HepG2 (cell line): ENCODE results near the gene EPG5. TPM values are rescaled to one million over a fixed set of nuclear protein-coding genes. Genes with fewer than 3 reads are reported as not detected.

ENCODE experiments used
- ATAC-seq: fragments of 200-7000 bp; cut with Tn5 transposase; 3 replicates; pipeline ENCODE4 v1.9.1; 2020; ENCODE audit warnings: mild to moderate bottlenecking, moderate library complexity
- BruUV-seq: library from RNA; stranded (reverse); fragments of 400-500 nt; replicated peaks from 2 replicates; lab custom pipeline; 2021; lab: Mats Ljungman, UMichigan
- CTCF ChIA-PET: fragments of 300-600 bp; formaldehyde crosslinking; extraction: SDS; loops from one replicate; lab custom pipeline; 2021; ENCODE audit warnings: low total read pairs, inconsistent platforms, low intra/inter-chr PET ratio; lab: Yijun Ruan, JAX
- POLR2A ChIA-PET: fragments of 350-600 bp; sonication (Branson Sonifier 250); formaldehyde crosslinking; loops from one replicate; lab custom pipeline; 2020; ENCODE audit warnings: antibody characterized with exemption, inconsistent platforms; lab: Yijun Ruan, JAX
- DNase-seq: peaks from one replicate; pipeline ENCODE4 v3.0.0-alpha.2; 2015; ENCODE audit warnings: low spot score
- FAIRE-seq: peaks from 3 replicates; lab custom pipeline; 2011; peaks lifted over from hg19 to GRCh38; lab: Jason Lieb, UNC
- H2AFZ ChIP-seq: one replicate; pipeline ENCODE4 v1.6.1; 2011; ENCODE audit warnings: low read length, inconsistent platforms
- H3K27ac ChIP-seq: fragments of 300-600 bp; 3 replicates; pipeline ENCODE4 v1.8.0; 2011; ENCODE audit warnings: mixed run types, mild to moderate bottlenecking, mixed read lengths, low read length, inconsistent platforms; ENCODE audit not compliant: insufficient read depth; ENCODE audit errors: extremely low read length
- H3K27me3 ChIP-seq, 2 experiments: fragments of 200-600 bp in 1 of 2; 2 replicates in 1 of 2; 3 replicates in 1 of 2; pipeline versions ENCODE4 v1.6.0 to v1.8.0; 2011; ENCODE audit warnings: low read length in 2 of 2, mild to moderate bottlenecking in 2 of 2, moderate library complexity in 2 of 2, inconsistent platforms in 1 of 2; ENCODE audit not compliant: insufficient read depth in 2 of 2, control insufficient read depth in 1 of 2
- H3K36me3 ChIP-seq, 2 experiments: fragments of 200-600 bp in 1 of 2; replicated peaks in 1 of 2; 2 replicates in 1 of 2; 3 replicates in 1 of 2; pipeline versions ENCODE4 v1.5.1 to v1.8.0; 2011; ENCODE audit warnings: low read length in 2 of 2, inconsistent platforms in 1 of 2; ENCODE audit not compliant: insufficient read depth in 2 of 2, control insufficient read depth in 1 of 2
- H3K4me1 ChIP-seq: 2 replicates; pipeline ENCODE4 v1.5.1; 2012; ENCODE audit warnings: low read length, inconsistent platforms; ENCODE audit not compliant: insufficient read depth
- H3K4me2 ChIP-seq: 2 replicates; pipeline ENCODE4 v1.6.0; 2011; ENCODE audit warnings: low read depth, low read length, inconsistent platforms
- H3K4me3 ChIP-seq, 3 experiments: fragments of 200-600 bp in 1 of 3; sonication (generic), shearing (Covaris generic) in 1 of 3; replicated peaks in 1 of 3; 2 replicates each; pipeline ENCODE4 v1.5.1; 2011 to 2016; ENCODE audit warnings: low read length in 3 of 3, inconsistent platforms in 2 of 3, low read depth in 2 of 3, mild to moderate bottlenecking in 2 of 3, control low read depth in 1 of 3, mixed read lengths in 1 of 3; ENCODE audit not compliant: insufficient read depth in 1 of 3
- H3K79me2 ChIP-seq: one replicate; pipeline ENCODE4 v1.6.1; 2011; ENCODE audit warnings: low read length, inconsistent platforms; ENCODE audit not compliant: insufficient read depth
- H3K9ac ChIP-seq: 2 replicates; pipeline ENCODE4 v1.6.0; 2011; ENCODE audit warnings: mild to moderate bottlenecking, low read depth, low read length, inconsistent platforms; ENCODE audit not compliant: insufficient read depth
- H3K9me3 ChIP-seq: 2 replicates; pipeline ENCODE4 v1.5.1; 2012; ENCODE audit warnings: mild to moderate bottlenecking, low read length
- H4K20me1 ChIP-seq: 2 replicates; pipeline ENCODE4 v1.6.0; 2011; ENCODE audit warnings: inconsistent platforms, mild to moderate bottlenecking, low read length, moderate library complexity; ENCODE audit not compliant: insufficient read depth
- ARID3A ChIP-seq: IDR thresholded peaks from 2 replicates; pipeline ENCODE4 v1.6.1; 2012; ENCODE audit warnings: low read depth, low read length, improper control_type of control experiment
- BHLHE40 ChIP-seq: IDR thresholded peaks from 2 replicates; pipeline ENCODE4 v1.6.1; 2011; ENCODE audit warnings: low read length, improper control_type of control experiment
- ESRRA ChIP-seq: sonication (generic); formaldehyde crosslinking; IDR thresholded peaks from 2 replicates; pipeline ENCODE4 v1.5.1; 2020; ENCODE audit warnings: mild to moderate bottlenecking, low read depth, missing genetic modification reagents
- FOXA3 ChIP-seq: IDR thresholded peaks from 2 replicates; pipeline ENCODE4 v1.6.1; 2016; ENCODE audit warnings: missing genetic modification reagents, missing compliant biosample characterization
- GABPB1 ChIP-seq: IDR thresholded peaks from 2 replicates; pipeline ENCODE4 v1.6.1; 2016; ENCODE audit warnings: mild to moderate bottlenecking, missing genetic modification reagents, moderate library complexity, missing compliant biosample characterization
- GLI4 ChIP-seq: sonication (generic); formaldehyde crosslinking; IDR thresholded peaks from 2 replicates; pipeline ENCODE4 v1.5.1; 2020; ENCODE audit warnings: missing genetic modification reagents, mild to moderate bottlenecking, moderate library complexity, borderline replicate concordance
- HMGXB4 ChIP-seq, 2 experiments: sonication (generic) in 1 of 2; formaldehyde crosslinking in 1 of 2; IDR thresholded peaks; 2 replicates each; pipeline versions ENCODE4 v1.4.0 to v1.6.1; 2018 to 2020; ENCODE audit warnings: missing genetic modification reagents in 2 of 2, borderline replicate concordance in 1 of 2, low read depth in 1 of 2, mild to moderate bottlenecking in 1 of 2, missing biosample characterization in 1 of 2
- MIER2 ChIP-seq: IDR thresholded peaks from 2 replicates; pipeline ENCODE4 v1.6.1; 2016; ENCODE audit warnings: missing biosample characterization, missing genetic modification reagents
- POLR2A ChIP-seq, 2 experiments: IDR thresholded peaks; 2 replicates each; pipeline ENCODE4 v1.6.1; 2011; ENCODE audit warnings: low read depth in 2 of 2, low read length in 2 of 2, mild to moderate bottlenecking in 1 of 2, moderate library complexity in 1 of 2; ENCODE audit not compliant: insufficient read depth in 1 of 2
- USF2 ChIP-seq, 2 experiments: sonication (generic) in 1 of 2; formaldehyde crosslinking in 1 of 2; IDR thresholded peaks; 2 replicates each; pipeline versions ENCODE4 v1.5.1 to v1.6.1; 2011 to 2020; ENCODE audit warnings: borderline replicate concordance in 1 of 2, low read depth in 1 of 2, low read length in 1 of 2, mild to moderate bottlenecking in 1 of 2, missing genetic modification reagents in 1 of 2, moderate library complexity in 1 of 2
- ZFP36L1 ChIP-seq: sonication (generic); formaldehyde crosslinking; IDR thresholded peaks from 2 replicates; pipeline ENCODE4 v1.8.0; 2022; ENCODE audit warnings: mild to moderate bottlenecking, missing genetic modification reagents, moderate library complexity
- ZFP82 ChIP-seq: sonication (generic); formaldehyde crosslinking; IDR thresholded peaks from 2 replicates; pipeline ENCODE4 v1.5.1; 2020; ENCODE audit warnings: mild to moderate bottlenecking, missing genetic modification reagents, borderline replicate concordance
- ZMAT3 ChIP-seq: sonication (generic); formaldehyde crosslinking; conservative IDR thresholded peaks from 2 replicates; pipeline ENCODE4 v1.7.0; 2021; ENCODE audit warnings: missing genetic modification reagents
- ZNF136 ChIP-seq: sonication (generic); formaldehyde crosslinking; IDR thresholded peaks from 2 replicates; pipeline ENCODE4 v1.8.1; 2022; ENCODE audit warnings: low read depth, mild to moderate bottlenecking, moderate library complexity, missing genetic modification reagents
- ZNF160 ChIP-seq: sonication (generic); formaldehyde crosslinking; IDR thresholded peaks from 2 replicates; pipeline ENCODE4 v1.8.0; 2022; ENCODE audit warnings: mild to moderate bottlenecking, inconsistent platforms, missing genetic modification reagents
- ZNF260 ChIP-seq: sonication (generic); formaldehyde crosslinking; IDR thresholded peaks from 2 replicates; pipeline ENCODE4 v1.4.0; 2020; ENCODE audit warnings: missing genetic modification reagents, low read depth, mild to moderate bottlenecking, borderline replicate concordance
- ZNF441 ChIP-seq: sonication (generic); formaldehyde crosslinking; IDR thresholded peaks from 2 replicates; pipeline ENCODE4 v1.7.0; 2021; ENCODE audit warnings: missing genetic modification reagents, borderline replicate concordance
- WGBS: methylation state at CpG from one replicate; pipeline ENCODE4 v1.1.6; 2017; ENCODE audit warnings: low lambda C conversion rate; 5-methylcytosine and 5-hydroxymethylcytosine counted together
- in situ Hi-C: cut with HindIII; loops from 2 replicates; pipeline ENCODE4 v1.10.0; 2017; ENCODE audit warnings: low pct_unique_long_range_greater_than_20kb; ENCODE audit not compliant: extremely low pct_ligation_motif_present
- intact Hi-C: fragments of 100-400 bp; cut with micrococcal nuclease; formaldehyde crosslinking; loops from one replicate; pipeline ENCODE4 v1.10.0; 2022; ENCODE audit not compliant: unreplicated experiment
- polyA plus RNA-seq, 8 experiments: library from polyadenylated mRNA; depleted of rRNA in 3 of 8; stranded (reverse) in 7 of 8; unstranded in 1 of 8; fragments of >200 nt; fragmentation: Illumina TruSeq in 4 of 8; extraction: Trizol in 4 of 8; gene quantifications; 2 replicates each; pipeline versions ENCODE4 v1.2.1 to v1.2.3, GENCODE V29; 2011 to 2016; ENCODE audit warnings: low read depth in 4 of 8, missing spikeins in 1 of 8, mixed read lengths in 1 of 8; ENCODE audit not compliant: insufficient read depth in 1 of 8
- total RNA-seq, 5 experiments: library from RNA; depleted of rRNA; stranded (reverse); fragments of >200 nt; fragmentation: Illumina TruSeq; extraction: Trizol; gene quantifications; 2 replicates each; pipeline ENCODE4 v1.2.3, GENCODE V29; 2016; ENCODE audit warnings: low read depth in 1 of 5

Gene EPG5
- total and polyA plus RNA-seq, 2 of the 13 experiments (the other 11 are each of a cell fraction or from before 2014, with no cell fraction given) = 6.7 to 9.3 TPM

- no peak for FAIRE-seq
- no peak for TF ChIP-seq ZFP36L1 (CRISPR knock-in tag)
- TF ChIP-seq ZNF160 (CRISPR knock-in tag) = no peak
- TF ChIP-seq POLR2A (IDR thresholded peaks at IDR 0.05; ENCODE audit: insufficient read depth in 1 of 2, low read depth in 2 of 2, low read length in 2 of 2) = no peak
- no peak for TF ChIP-seq FOXA3 (CRISPR knock-in tag)
- TF ChIP-seq ESRRA (CRISPR knock-in tag) = no peak
- TF ChIP-seq ZNF136 (CRISPR knock-in tag) = no peak
- TF ChIP-seq ZMAT3 (CRISPR knock-in tag) = no peak
- TF ChIP-seq ZNF260 (CRISPR knock-in tag) = no peak
- TF ChIP-seq GABPB1 = no peak
- no peak for TF ChIP-seq MIER2 (CRISPR knock-in tag)
- no peak for TF ChIP-seq GLI4 (CRISPR knock-in tag)
- TF ChIP-seq ZNF441 (CRISPR knock-in tag) = no peak
- no peak for TF ChIP-seq ARID3A
- no peak for TF ChIP-seq BHLHE40
- no peak for TF ChIP-seq HMGXB4 (CRISPR knock-in tag; IDR thresholded peaks at IDR 0.05; ENCODE audit: borderline replicate concordance in 1 of 2, low read depth in 1 of 2)
- no peak for TF ChIP-seq USF2 (IDR thresholded peaks at IDR 0.05; ENCODE audit: low read depth, low read length)
- TF ChIP-seq USF2 (CRISPR knock-in tag; IDR thresholded peaks at IDR 0.05; ENCODE audit: borderline replicate concordance) = no peak
- TF ChIP-seq ZFP82 = no peak
- TF ChIP-seq, all 625 proteins: peak for 0
- DNase-seq (no peak), ATAC-seq (no peak)
- BruUV-seq = no TSS peak
- Histone ChIP-seq H3K27me3 (peaks cover 0 to 1% of the 10 kb centered on the region in 2 experiments; a peak in 2 of 5 replicates), H3K79me2 (no peaks in the 10 kb centered on the region), H3K4me3 (no peak overlapping the region), H3K27ac (no peak overlapping the region), H3K4me2 (no peak overlapping the region), H4K20me1 (no peaks in the 10 kb centered on the region), H2AFZ (no peak overlapping the region), H3K9me3 (no peaks in the 10 kb centered on the region), H3K4me1 (peaks cover 7% of the 10 kb centered on the region; the same call in 1 of the 2 replicates), H3K9ac (no peak overlapping the region), H3K36me3 (no peaks in the 10 kb centered on the region)
- CTCF ChIA-PET = no interaction called here
- 39% methylated on average over 5 of the region's 5 CpGs for WGBS
- intact Hi-C loops (no loop called here), in situ Hi-C loops (loop anchor here (10.0 kb wide), 1 partner anchor 169 kb away; no protein-coding TSS in a partner anchor)
- POLR2A ChIA-PET = no interaction called here
Observed at GRCh38 chr18:45833846-45834245, 133.3 kb downstream of the EPG5 start.
